Calu3 (cell line): Measurements from ENCODE around the gene CALN1. TPM values are rescaled to one million over a fixed set of nuclear protein-coding genes. Genes with fewer than 3 reads are reported as not detected.

ENCODE experiments used
- BruUV-seq: library from RNA; stranded (reverse); fragments of 400-500 nt; replicated peaks from 2 replicates; lab custom pipeline; 2021; lab: Mats Ljungman, UMichigan
- CTCF ChIA-PET: fragments of 300-600 bp; sonication (Branson Sonifier 250); formaldehyde crosslinking; loops from one replicate; lab custom pipeline; 2022; ENCODE audit warnings: antibody characterized with exemption; lab: Charles Lee
- DNase-seq: peaks from one replicate; pipeline ENCODE4 v3.0.0; 2022
- H3K27ac Mint-ChIP-seq: one replicate; pipeline ENCODE4 v1.8.0; 2022; ENCODE audit warnings: mixed read lengths; ENCODE audit not compliant: unreplicated experiment
- H3K27me3 Mint-ChIP-seq: one replicate; pipeline ENCODE4 v1.8.0; 2022; ENCODE audit warnings: mixed read lengths; ENCODE audit not compliant: unreplicated experiment
- H3K36me3 Mint-ChIP-seq: one replicate; pipeline ENCODE4 v1.8.0; 2022; ENCODE audit warnings: mild to moderate bottlenecking, moderate library complexity, mixed read lengths; ENCODE audit not compliant: insufficient read depth, unreplicated experiment
- H3K4me1 Mint-ChIP-seq: one replicate; pipeline ENCODE4 v1.8.0; 2022; ENCODE audit warnings: mild to moderate bottlenecking, low read depth, mixed read lengths; ENCODE audit not compliant: unreplicated experiment
- H3K4me3 Mint-ChIP-seq: one replicate; pipeline ENCODE4 v1.8.0; 2022; ENCODE audit warnings: mild to moderate bottlenecking, low read depth, moderate library complexity, mixed read lengths; ENCODE audit not compliant: unreplicated experiment
- H3K9me3 Mint-ChIP-seq: one replicate; pipeline ENCODE4 v1.8.0; 2022; ENCODE audit warnings: low read depth, mixed read lengths; ENCODE audit not compliant: unreplicated experiment
- CTCF ChIP-seq: fragments of 200-600 bp; IDR thresholded peaks from one replicate; pipeline ENCODE4 v1.8.0; 2022; ENCODE audit warnings: antibody characterized with exemption; ENCODE audit not compliant: unreplicated experiment
- intact Hi-C: fragments of 100-400 bp; cut with micrococcal nuclease; formaldehyde crosslinking; loops from one replicate; pipeline ENCODE4 v1.10.0; 2022; ENCODE audit not compliant: unreplicated experiment
- total RNA-seq: library from RNA; stranded (reverse); gene quantifications from 2 replicates; pipeline ENCODE4 v1.2.3, GENCODE V29; 2022

The CALN1 gene
- total RNA-seq, 1 experiment from 2014 or later = not detected

- Mint-ChIP-seq H3K36me3 (no peaks in the 10 kb centered on the region), H3K9me3 (peaks cover 3% of the 10 kb centered on the region), H3K4me3 (no peak overlapping the region), H3K27me3 (no peaks in the 10 kb centered on the region), H3K4me1 (no peaks in the 10 kb centered on the region), H3K27ac (no peak overlapping the region)
- intact Hi-C loops = no loop called here
- DNase-seq = no peak
- TF ChIP-seq CTCF = no peak
- CTCF ChIA-PET = no interaction called here
- BruUV-seq = no TSS peak
These were observed 354.3 kb downstream of the CALN1 start for GRCh38 chr7:72057796-72058195.

GRCh38 chr7:72057231-72057630 is 354.9 kb downstream of the CALN1 start:
- CTCF ChIA-PET = no interaction called here
- no peak for DNase-seq
- no TSS peak for BruUV-seq
- intact Hi-C loops = no loop called here
- Mint-ChIP-seq H3K27ac (no peak overlapping the region), H3K4me3 (no peak overlapping the region), H3K36me3 (no peaks in the 10 kb centered on the region), H3K27me3 (no peaks in the 10 kb centered on the region), H3K4me1 (no peaks in the 10 kb centered on the region), H3K9me3 (peaks cover 3% of the 10 kb centered on the region)
- TF ChIP-seq CTCF = no peak

GRCh38 chr7:72055426-72055825 is 356.7 kb downstream of the CALN1 start:
- H3K27ac Mint-ChIP-seq = no peak overlapping the region
- H3K9me3 Mint-ChIP-seq = no peaks in the 10 kb centered on the region
- intact Hi-C loops = no loop called here

GRCh38 chr7:72053292-72053691 is 358.8 kb downstream of the CALN1 start:
- intact Hi-C loops = no loop called here
- Mint-ChIP-seq H3K27me3 (no peaks in the 10 kb centered on the region), H3K27ac (no peak overlapping the region), H3K36me3 (no peaks in the 10 kb centered on the region), H3K4me3 (no peak overlapping the region), H3K4me1 (no peaks in the 10 kb centered on the region), H3K9me3 (peaks cover 3% of the 10 kb centered on the region)
- no peak for TF ChIP-seq CTCF
- CTCF ChIA-PET = no interaction called here
- BruUV-seq = no TSS peak
- no peak for DNase-seq

More at GRCh38 chr7:72055426-72055825, 356.7 kb downstream of the CALN1 start:
- no TSS peak for BruUV-seq
- Mint-ChIP-seq H3K36me3 (no peaks in the 10 kb centered on the region), H3K4me3 (no peak overlapping the region), H3K4me1 (no peaks in the 10 kb centered on the region), H3K27me3 (no peaks in the 10 kb centered on the region)
- CTCF ChIA-PET = no interaction called here
- no peak for TF ChIP-seq CTCF
- no peak for DNase-seq
